NCI-H345 treated with DMSO at 0.1 percent for 48 hours (cell line): ENCODE data around the gene KRTAP17-1.
"Not testable (repeated sequence)": the region's sequence is repeated elsewhere in the genome, so short reads cannot be mapped to it uniquely, and the experiment has no call there.

ENCODE experiments used
- DNase-seq: peaks from one replicate; lab custom pipeline; 2025; ENCODE audit not compliant: unreplicated experiment; lab: John Stamatoyannopoulos, UW

KRTAP17-1 gene

GRCh38 chr17:41315204-41315794 lies at the start of gene KRTAP17-1:
KRTAP17-1 (minus strand) TSS chr17:41315710; CDS start chr17:41315650, 60 bp downstream.
- peak; percentile 45 for DNase-seq

DNA sequence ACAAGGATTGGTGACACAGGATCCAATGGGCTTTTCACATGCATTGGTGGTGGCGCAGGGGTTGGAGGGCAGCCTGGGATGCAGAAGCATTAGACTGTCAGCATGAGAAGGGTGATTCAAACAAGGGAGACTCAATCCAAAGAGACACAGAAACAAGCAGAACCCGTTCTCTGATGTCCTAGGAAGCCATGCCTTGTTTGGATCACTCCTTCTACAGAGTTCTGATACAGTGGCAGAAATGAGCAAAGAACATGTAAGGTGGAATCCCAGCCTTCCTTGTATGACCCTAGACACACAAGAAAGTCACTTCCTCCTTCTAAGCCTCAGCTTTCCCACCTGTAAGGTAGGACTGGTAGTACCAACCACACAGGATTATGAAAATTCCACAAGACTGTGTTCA lies 48.4 kb upstream of the KRTAP17-1 start:
- DNase-seq, result no peak

DNA sequence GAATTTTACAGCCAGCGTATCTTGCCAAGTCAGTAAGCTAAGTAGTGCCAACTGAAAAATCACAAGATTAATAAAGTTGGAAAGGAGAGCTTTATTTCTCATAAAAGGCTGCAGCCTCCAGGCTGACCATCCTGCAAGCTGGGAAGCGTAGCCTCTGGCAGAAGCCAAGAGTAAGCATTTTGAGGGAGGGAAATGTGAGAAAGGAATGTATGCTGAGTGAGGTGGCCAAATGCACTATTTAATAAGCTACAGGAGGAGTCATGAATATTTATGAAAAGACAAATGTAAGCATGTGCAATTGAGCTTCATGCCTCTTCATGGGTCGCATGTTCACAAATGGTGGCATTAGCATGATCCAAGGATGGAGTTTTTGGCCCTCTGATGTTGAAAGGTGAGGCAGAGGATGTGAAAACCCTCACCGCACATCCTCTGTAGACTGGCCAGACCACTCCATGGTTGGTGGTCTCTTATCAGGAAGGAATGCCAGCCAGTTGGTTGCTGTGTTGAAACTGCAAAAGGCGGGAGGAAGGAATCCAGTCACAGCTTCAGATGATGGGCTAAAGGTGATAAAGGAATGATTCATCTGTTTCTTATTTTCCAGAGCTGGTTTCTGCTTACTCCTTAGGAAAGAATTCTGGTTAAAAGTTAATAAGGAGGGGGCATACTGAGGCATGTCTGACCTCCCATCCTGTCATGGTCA lies 44.9 kb upstream of the KRTAP17-1 start:
- DNase-seq, result no peak

DNA sequence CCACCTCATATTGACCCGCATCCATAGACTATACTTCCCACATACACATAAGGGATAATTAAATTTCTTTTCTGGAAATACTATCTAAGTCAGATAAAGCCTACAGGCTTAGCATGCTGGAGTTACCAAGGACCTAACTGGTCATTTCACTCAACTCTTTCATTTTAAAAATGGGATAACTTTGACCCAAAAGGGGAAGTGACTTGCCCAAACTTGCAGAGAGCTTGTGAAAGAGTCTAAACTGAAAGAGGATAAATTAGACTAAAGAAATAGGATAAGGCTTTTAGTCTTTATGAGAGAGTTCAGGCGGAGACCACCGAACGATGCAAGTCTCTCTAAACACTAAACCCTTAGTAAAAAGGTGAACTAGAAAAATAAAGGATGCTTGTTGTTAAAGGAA lies 39.0 kb upstream of the KRTAP17-1 start:
- no peak for DNase-seq

DNA sequence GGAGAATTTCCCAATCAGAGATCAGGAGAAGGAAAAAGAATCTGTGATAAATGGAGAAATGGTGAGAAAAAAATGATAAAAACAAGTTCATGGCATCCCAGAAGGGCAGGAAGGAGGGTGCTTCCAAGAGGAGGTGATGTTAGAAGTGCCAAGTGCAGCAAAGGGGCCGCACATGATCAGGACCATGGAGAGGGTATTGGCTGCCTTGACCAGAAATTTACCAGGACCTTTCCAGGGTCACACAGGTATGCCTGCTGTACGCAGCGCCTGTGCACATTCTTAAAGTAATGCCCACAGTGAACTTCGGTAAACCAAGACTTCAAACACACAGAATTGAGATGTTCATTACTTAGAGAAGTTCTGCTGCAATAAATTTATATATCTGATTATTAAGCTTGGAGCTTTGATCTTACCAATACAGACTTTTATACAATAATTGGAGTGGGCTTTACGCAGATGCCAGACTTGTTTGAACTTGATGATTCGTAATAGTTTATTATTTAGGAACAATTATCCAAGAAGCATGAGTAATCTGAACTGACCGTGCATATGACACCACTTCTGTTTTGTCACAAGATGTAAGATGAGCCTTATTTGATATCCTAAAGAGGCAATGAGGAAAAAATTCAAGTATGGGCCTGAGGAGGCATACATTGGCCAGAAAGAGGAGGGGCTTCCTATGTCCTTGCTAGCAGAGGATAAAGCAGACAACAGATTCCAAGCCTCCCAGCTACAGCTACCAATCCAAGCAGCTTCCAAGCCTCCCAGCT lies 37.3 kb upstream of the KRTAP17-1 start:
- no peak for DNase-seq

DNA sequence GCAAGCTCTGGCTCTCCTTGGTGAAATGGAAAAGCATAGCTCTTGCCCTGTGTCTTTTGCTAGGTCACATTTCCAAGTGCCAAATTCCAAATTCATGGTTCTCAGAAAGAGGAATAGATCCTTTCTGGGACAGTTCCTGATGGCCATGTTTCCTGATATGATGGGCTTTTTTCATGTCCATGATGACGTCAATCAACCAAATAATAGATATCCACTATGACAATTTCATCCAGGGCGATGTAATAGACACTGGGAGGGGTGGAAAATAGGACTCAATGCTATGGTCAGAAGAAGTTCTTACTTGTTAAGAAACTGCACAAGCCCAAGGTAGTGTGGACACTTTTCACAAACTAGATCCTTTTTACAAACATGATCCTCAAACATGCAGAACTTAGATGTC lies 35.7 kb upstream of the KRTAP17-1 start:
- no peak for DNase-seq

GRCh38 chr17:41350381-41350878 lies 34.9 kb upstream of the KRTAP17-1 start, which contains the start of gene KRT33A:
KRT33A (minus strand) TSS chr17:41350828; CDS start chr17:41350767, 61 bp downstream.
- DNase-seq, result not testable (repeated sequence)

GRCh38 chr17:41347869-41348760 lies 32.6 kb upstream of the KRTAP17-1 start:
- no peak for DNase-seq

DNA sequence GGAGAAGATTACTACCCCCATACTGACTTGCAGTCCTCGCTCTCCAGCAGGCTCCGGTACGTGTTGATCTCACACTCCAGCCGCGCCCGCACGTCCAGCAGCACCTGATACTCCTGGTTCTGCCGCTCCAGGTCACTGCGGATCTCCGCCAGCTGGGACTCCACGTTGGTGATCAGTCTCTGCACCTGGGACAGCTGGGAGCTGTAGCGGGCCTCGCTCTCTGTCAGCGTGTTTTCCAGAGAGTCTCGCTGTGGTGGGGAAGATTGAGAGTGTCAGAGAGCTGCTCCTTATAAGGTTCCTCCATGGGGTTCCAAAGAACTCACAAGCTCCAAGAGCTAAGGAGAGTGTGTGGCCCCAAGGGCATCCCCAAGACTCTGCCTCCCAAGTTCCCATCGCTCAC lies 30.9 kb upstream of the KRTAP17-1 start:
- DNase-seq, result not testable (repeated sequence)

DNA sequence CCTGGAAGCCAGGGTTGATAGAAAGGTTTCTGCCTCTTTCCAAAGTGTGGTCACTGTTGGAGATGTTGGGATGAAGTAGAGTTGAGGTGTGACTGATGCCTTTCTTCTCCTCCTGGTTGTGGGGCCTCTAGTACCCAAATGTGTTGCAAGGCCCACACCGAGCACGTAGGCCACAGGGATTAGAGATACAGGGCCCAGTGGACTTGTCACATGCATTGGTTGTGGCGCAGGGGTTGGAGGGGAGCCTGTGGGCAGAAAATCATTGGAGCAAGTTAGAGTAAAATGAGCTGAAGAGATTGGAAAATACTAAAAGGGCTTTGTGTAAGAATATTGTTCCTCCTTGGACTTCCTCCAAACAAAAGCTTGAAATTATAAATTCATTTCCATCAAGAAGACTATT lies 30.5 kb upstream of the KRTAP17-1 start:
- no peak for DNase-seq

DNA sequence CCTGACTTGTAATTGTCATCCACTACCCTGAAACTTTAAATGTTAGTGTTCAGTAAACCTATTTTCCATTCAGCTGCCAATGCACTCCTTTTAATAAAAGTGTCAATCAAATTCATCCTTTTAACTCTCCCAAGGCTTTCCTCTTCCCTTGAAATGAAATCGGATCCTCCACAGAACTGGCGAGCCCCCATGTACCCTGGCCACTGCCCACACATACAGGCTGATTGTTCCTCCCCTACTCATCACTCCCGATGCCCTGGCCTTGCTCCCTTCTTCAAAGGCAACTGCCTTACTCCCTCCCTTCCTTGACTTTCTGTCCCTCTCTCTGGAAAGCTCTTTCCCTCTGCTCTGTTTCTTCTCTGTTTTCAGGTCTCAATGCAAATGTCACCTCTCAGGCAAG lies 27.5 kb upstream of the KRTAP17-1 start:
- no peak for DNase-seq

GRCh38 chr17:41340934-41341861 lies 25.7 kb upstream of the KRTAP17-1 start:
- DNase-seq, result no peak

DNA sequence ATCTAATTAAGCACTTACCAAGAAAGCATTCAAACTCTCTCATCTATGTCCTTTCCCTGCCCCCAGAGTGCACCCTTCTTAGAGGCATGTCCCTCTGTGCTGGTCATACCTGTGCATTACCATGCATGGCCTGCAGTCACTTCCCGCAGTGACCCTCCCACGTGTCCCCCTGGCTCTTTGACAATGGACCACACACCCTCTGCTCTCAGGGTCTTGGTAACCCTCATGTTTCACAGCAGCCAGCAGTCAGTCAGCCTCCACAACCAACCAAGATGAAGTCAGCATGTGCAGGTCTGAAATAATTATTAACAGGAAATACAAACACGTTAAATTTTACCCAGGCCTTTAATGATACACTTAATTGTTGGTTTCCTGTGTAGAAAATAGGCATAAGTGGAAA lies 25.0 kb upstream of the KRTAP17-1 start:
- DNase-seq, result no peak

DNA sequence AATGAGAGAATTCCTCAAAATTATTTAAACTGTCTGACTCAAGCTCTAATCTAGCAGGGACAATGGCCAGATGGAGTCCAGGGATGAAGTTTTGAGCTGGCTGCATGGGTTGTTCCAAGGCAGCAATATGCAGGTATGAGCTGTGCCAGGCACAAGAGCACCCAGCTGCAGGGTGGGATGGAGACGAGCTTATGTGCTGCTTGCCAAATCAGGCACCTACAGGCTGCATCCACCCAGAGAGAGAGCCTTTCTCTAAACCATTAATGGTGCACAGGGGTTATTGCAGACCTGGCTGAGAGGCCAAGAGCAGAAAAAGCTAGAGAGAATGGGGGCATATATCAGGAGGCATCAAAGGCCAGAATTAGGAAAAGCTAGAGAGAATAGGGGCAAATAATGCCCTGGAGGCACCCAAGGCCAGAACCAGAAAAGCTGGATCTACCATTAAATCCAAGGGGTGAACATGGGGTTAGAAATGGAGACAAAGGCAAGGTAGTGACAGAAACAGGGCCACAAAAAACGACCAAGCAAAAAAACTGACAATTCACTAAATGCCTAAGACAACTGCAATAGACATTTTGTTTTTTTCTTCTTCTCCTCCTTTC lies 24.2 kb upstream of the KRTAP17-1 start:
- no peak for DNase-seq

DNA sequence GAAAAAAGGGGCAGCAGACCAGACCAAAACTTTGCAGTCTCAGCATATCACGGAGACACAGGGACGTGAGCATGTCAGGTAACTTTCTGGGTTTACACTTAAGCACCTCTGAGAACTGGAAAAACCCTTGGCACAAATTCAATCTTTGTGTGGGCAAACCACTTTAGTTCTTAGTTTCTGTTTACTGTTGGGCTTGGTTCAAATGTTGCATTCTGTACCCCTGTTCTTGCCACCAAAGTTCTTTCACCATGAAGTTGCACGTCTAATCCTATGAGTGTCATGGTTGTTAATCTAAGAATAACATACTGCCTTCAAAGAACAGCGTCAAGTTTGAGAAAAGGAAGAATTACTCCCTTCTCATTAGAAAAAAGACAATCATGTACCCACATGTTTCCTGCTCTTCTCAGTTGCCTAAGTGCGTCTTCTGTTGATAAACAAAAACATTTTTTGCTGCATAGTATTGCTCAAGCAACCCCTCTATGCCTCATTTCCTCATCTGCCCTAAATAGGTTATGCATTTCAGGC lies 23.5 kb upstream of the KRTAP17-1 start:
- no peak for DNase-seq

DNA sequence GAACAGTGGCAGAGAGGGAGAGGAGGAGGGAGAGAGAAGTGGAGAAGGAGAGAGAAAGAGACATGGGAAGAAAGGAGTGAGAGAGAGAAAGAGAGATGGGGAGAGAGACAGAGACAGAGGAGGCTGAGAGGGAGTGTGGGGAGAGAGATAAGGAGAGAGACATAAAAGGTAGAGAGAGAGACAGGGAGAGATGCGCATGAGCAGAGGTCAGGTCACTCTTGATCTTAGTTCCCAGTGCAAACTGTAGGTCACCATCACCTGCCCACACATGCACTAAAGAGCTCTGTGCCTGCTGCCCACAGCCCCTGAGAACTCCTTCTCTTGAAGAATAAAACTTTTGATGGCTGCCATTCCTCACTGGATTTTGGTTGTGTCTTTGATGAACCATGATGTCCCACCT lies 20.2 kb upstream of the KRTAP17-1 start:
- no peak for DNase-seq

DNA sequence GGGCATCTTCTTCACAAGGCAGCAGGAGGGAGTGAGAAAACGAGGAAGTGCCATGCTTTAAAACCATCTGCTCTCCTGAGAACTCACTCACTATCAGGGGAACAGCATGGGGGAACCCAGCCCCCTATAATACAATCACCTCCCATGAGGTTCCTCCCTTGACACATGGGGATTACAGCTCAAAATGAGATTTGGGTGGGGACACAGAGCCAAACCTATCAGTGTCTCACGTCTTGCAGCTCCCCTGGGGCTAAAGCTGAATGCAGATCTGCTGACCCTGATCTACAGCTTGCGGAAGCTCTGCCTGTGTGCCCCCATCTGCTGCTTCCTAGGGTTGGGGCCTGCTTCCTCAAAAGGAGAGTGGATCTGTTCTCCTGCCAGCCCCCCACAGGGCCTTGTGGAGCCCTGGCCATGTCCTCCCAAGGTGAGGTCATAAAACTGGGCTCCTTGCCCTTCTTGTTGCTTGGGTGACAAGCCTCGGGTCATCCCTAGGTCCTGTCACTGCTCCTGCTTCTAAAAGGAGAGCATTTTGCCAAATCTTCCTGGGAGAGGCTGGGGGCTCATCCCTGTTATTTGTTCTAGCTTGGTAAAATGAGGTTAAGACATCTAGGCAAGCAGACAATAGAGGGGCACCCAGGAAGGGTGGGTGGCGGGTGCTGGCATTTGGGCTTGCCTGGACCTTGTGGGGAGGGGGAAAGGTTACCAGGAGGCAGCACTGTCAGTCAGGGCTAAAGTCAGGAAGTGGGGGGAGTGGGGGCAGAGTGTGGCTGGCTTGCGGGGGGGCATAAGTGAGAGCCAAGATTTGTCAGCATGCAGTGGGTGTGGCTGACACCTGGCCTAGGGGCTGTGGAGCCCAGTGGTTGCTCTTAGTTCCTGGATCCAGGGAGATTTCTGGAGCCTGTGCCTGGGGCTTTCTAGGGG lies 19.1 kb upstream of the KRTAP17-1 start:
- no peak for DNase-seq

GRCh38 chr17:41333836-41334235 lies 18.3 kb upstream of the KRTAP17-1 start:
- DNase-seq, result no peak
